ENCODE measurements around the gene C19orf67.
A peak's percentile ranks its signal among the peaks of the same experiment; 100 is the strongest.
"Not testable (repeated sequence)": the region's sequence is repeated elsewhere in the genome, so short reads cannot be mapped to it uniquely, and the experiment has no call there.

The C19orf67 gene

DNA sequence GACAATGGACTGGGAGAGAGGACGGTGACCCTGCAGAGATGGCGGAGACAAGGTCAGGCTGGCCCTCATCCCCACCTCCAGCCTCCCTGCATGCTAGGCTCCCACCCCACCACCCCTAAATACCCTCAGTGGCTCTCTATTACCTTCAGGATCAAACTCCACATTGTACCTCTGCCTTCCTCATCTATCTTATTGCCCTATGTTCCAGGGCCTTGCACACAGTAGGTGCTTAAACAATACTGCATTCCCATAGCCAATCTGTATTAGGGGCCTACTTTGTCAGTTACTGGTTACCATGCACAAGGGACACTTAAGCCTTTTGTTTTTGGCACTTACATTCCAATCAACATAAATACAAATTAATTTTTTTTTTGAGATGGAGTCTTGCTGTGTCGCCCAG is 30.2 kb downstream of the C19orf67 start:
- DNase-seq = no peak

DNA sequence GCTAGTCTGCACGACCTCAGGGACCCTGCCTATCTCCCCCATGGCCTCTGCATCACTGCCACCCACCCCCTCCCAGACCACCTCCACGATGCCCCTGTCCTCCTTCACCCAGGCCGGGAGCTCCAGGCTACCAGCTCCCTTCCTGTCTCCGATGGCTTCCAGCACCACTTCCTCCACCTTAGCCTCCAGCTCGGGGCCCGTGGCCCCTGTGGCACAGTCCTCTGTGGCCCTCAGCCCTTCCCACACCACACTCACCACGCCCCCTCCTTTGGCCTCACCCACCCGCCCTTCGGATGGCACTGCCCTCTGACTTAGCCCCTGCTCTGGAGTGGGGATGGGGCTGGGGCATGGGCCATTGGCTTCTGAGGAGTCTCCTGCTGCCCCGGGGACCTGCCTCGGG is 30.9 kb downstream of the C19orf67 start:
- DNase-seq = no peak

DNA sequence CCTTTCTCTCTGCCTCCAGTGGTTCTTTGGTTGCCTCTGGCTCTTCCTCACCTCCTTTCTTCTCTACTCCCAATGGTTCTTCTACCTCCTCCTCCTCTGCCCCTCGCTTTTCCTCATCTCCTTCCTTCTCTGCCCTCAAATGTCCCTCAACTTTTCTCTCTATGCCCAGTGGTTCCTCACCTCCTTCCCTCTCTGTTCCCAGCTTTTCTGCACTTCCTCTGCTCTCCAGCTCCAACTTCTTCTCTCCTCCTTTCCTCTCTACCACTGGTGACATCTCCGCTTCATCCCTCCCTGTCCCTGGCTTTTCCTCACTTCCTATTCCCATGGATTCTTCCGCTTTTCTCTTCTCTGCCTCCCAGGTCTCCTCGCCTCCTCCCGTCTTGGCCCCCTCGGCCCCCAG is 31.5 kb downstream of the C19orf67 start:
- DNase-seq = no peak

DNA sequence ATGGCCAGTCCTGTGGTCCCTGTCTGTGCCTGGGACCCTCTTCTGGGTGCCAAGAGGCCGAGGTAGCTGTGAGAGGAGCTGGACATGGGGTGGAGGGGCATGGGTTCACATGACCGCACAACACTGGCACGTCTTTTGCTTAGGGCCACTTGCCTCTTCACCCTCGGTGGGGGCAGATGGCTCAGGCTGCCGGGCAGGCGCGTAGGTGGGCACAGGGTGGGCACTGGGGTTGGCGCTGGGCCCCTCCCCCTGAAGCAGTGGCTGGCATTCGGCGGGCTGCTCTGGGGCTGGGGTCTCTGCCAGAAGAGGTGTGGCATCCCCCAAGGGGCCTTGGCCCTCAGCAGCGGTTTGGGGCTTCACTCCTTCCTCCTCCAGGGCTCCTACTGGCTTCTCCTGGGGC is 32.1 kb downstream of the C19orf67 start:
- DNase-seq = no peak

DNA sequence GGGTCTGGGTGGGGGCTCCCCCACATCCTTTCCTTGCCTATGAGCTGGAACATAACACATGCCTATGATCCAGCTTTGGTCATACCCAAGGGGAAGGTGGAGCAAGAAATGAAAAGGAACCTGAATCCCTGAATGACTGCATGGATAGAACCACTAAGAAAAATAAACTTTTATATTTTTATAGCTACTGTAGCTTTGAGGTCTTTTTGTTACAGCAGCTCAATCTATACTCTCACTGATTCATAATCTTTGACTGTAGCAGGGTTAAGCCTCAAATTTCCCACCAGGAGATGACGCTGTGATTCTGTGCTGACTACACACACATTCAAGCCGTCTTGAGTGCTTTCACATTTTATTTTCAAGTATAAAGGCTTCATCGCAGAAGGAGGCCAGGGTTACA is 32.6 kb downstream of the C19orf67 start:
- DNase-seq = no peak

DNA sequence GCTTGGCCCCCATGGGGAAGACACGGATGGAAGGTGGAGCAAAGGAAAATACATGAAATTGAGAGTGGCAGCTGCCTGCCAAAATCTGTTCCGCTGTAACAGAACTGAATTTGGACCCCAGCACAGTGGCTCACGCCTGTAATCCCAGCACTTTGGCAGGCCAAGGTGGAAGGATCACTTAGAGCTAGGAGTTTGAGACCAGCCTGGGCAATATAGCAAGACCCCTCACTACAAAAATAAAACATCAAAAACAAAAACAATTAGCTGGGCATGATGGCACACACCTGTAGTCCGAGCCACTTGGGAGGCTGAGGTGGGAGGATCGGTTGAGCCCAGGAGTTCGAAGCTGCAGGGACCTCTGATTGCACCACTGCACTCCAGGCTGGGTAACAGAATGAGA is 33.1 kb downstream of the C19orf67 start:
- no peak for DNase-seq

DNA sequence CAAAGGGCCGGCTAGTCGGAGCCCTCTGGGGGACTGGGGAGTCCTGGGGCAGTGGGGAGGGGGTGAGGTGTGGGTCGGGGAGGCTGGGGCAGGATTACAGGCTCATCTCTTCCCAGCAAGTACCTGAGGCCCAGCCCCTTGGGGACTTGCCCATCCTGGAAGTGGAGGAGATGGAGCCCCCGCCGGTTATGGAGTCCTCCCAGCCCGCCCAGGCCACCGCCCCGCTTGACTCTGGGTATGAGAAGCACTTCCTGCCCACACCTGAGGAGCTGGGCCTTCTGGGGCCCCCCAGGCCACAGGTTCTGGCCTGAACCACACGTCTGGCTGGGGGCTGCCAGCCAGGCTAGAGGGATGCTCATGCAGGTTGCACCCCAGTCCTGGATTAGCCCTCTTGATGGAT is 33.6 kb downstream of the C19orf67 start:
- DNase-seq = no peak

DNA sequence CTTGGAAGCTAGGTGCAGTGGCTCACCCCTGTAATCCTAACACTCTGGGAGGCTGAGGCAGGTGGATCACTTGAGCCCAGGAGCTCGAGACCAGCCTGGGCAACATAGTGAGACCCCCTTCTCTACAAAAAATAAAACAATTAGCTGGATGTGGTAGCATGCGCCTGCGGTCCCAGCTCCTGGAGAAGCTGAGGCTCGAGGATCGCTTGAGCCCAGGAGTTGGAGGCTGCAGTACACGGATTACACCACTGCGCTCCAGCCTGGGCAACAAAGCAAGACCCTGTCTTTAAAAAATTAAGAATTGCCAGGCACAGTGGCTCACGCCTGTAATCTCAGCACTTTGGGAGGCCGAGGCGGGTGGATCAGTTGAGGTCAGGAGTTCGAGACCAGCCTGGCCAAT is 34.6 kb downstream of the C19orf67 start:
- DNase-seq = not testable (repeated sequence)

DNA sequence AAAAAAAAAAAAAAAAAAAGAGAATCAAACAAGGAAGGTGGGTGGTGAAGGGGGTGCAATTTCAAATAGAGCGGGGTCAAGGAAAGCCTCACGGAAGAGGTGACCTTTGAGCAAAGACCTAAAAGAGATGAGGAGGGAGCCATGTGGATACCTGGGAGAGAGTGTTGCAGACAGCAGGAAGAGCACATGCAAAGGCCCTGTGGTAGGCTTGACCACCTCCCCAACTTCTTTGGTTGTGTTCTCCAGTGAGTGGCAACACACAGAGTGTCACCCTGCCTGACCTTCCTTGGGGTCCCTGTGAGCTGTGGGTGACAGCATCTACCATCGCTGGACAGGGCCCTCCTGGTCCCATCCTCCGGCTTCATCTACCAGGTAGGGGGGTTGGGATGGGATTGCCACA is 35.1 kb downstream of the C19orf67 start:
- no peak for DNase-seq

DNA sequence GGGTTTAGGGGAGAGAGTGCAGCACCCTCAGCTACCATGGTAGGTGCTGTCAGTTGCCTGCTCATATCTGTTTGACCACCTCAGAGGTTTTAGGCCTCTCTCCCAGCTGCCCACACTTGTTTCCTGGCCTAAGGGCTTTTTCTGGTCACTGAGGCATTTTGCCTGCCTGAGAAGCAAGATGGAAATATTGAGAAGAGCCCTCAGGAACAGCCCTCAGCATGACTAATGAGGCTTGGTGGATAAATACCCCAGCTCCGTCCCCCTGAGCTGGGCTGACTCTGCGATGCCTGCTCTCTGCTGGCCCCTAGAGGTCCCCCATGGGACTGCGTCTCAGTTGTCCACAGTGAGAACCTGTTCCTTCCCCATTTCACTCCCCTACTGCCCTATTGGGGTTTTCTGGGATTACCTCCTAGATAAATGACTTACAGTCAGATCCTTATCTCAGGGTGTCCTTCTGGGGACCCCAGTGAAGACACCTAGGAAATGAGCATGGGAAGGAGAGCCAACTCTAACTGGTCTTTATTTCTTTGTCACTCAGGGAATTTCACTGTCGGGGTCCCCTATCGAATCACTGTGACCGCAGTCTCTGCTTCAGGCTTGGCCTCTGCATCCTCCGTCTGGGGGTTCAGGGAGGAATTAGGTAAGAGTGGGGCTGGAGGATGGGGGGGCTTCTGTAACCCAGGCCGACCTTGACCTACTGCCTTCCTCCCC is 37.0 kb downstream of the C19orf67 start:
- DNase-seq = peak; percentile 24

DNA sequence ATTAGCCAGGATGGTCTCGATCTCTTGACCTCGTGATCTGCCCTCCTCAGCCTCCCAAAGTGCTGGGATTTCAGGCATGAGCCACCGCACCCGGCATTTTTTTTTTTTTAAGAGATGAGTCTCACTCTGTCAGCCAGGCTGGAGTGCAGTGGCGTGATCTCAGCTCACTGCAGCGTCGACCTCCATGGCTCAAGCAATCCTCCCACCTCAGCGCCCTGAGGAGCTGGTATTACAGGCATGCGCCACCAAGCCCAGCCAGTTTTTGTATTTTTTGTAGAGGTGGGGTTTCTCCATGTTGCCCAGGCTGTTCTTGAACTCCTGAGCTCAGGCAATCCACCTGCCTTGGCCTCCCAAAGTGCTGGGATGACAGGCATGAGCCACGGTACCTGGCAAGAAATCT is 37.7 kb downstream of the C19orf67 start:
- DNase-seq = not testable (repeated sequence)

DNA sequence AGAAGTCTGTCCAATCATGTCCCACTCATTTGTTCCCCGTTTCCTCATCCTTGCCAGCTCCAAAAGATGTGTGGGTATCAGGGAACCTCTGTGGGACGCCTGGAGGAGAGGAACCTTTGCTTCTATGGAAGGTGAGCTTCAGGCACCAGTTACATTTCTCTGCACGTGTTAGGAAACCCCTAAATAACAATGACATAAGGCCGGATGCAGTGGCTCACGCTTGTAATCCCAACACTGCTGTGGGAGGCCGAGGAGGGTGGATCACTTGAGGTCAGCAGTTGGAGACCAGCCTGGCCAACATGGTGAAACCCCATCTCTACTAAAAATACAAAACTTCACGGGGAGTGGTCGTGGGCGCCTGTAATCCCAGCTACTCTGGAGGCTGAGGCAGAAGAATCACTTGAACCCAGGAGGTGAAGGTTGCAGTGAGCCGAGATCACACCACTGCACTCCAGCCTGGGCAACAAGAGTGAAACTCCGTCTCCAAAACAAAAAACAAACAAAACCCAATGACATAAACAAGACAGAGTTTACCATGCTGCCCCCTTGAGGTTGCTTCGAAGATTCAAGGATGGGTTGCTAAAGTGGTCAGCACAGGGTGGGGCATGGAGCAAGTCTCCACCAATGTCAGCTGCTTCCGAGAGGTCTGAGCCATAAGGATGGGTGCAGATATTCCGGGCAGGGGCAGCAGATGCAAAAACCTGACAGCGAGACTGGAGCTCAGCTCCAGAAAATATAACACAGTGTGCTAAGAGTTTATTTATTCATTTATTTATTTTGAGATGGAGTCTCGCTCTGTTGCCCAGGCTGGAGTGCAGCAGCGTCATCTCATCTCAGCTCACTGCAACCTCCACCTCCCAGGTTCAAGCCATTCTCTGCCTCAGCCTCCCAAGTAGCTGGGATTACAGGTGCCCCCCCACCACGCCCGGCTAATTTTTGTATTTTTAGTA is 42.6 kb downstream of the C19orf67 start:
- DNase-seq = peak; percentile 46 to 50

DNA sequence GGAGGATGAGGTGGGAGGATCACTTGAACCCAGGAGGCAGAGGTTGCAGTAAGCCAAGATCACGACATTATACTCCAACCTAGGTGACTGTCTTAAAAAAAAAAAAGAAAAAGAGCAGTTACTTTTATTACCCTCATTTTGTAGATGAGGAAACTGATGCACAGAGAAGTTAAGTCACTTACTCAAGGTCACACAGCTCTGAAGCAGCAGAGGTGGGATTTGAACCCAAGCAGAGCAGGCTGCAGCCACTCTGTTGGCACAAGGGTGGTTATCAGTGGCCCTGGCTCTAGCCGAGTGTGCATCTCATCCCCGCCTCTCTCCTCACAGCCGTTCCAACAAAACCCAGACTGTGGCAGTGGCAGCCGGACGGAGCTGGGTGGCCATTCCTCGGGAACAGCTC is 46.4 kb downstream of the C19orf67 start:
- no peak for DNase-seq

DNA sequence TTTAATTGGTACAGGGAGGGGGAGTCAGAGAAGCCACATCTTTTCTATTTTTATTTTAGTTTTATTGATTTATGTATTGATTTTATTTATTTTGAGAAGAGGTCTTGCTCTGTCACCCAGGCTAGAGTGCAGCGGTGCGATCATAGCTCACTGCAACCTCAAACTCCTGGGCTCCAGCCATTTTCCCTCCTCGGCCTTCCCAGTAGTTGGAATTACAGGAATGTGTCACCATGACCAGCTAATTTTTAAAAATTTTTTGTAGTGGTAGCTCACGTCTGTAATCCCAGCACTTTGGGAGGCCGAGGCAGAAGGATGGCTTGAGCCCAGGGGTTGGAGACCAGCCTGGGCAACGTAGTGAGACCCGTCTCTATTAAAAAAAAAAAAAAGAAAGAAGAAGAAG is 49.9 kb downstream of the C19orf67 start:
- DNase-seq = no peak

DNA sequence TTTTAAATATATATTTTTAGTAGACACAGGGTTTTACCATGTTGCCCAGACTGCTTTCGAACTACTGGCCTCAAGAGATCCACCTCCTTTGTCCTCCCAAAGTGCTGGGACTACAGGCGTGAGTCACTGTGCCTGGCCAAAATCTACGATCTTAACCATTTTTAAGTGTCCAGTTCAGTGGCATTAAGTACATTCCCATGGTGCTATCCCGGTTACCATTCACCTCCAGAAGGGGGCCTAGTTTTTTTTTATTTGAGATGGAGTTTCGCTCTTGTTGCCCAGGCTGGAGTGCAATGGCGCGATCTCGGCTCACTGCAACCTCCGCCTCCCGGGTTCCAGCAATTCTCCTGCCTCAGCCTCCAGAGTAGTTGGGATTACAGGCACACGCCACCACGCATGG is 50.4 kb downstream of the C19orf67 start:
- not testable (repeated sequence) for DNase-seq

DNA sequence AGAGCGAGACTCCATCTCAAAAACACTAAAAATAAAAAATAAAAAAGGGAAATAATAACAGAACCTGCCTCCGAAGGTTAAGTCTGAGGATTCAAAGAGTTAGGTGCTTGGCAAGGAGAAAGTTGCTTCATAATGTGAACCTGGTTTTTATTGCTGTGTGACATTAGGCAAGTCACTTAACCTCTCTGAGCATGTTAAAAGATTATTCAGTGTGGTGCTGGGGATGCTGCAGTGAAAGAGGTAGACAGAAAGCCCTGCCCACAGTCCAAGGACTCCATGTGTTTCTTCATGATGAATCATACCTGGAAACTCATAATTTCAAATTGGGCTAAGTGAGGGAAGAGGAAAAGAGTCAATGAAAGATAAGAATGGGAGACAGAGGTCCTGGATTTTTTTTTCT is 51.6 kb downstream of the C19orf67 start:
- DNase-seq = no peak

DNA sequence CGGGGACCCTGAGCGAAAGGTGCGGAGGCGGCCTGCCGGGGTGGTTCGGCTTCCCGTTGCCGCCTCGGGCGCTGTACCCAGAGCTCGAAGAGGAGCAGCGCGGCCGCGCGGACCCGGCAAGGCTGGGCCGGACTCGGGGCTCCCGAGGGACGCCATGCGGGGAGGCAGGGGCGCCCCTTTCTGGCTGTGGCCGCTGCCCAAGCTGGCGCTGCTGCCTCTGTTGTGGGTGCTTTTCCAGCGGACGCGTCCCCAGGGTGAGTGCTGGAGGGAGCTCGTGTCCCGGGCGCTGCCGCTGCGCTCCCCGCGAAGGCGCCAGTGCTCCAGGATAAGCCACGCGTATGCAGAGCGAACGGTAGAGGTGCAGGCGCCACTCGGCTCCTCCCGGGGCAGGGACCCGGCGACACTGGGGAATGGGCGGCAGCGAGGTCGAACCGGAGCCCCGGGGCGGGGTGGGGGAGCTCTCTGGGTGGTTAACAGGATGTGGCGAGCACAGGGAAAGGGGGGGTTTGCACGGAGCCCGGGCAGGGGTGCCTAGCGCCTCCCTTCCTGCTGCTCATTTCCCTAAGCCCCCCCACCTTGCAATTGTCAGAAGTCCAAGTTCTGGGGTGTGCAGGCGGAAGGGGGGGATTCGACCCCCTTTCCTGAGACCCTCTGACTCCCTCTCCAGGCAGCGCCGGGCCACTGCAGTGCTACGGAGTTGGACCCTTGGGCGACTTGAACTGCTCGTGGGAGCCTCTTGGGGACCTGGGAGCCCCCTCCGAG is 53.7 kb downstream of the C19orf67 start, which contains the start of gene IL27RA:
Gene IL27RA (plus strand): TSS at position 44 of the 762 bp plus-strand sequence. CDS start 111 bp downstream, at position 155.
- peak; percentile 56 to 67 for DNase-seq
